Hepatocyte (in vitro differentiated cells): ENCODE measurements around the gene PRCC. TPM values are rescaled to one million over a fixed set of nuclear protein-coding genes. Genes with fewer than 3 reads are reported as not detected.

Experiments
- DNase-seq: peaks from one replicate; pipeline ENCODE4 v3.0.0-alpha.2; 2016; ENCODE audit warnings: low spot score
- H2AFZ ChIP-seq: fragments of 200-600 bp; sonication (generic); 2 replicates; pipeline ENCODE4 v1.6.0; 2016; ENCODE audit warnings: antibody characterized with exemption, mild to moderate bottlenecking
- H3K27ac ChIP-seq: fragments of 200-600 bp; sonication (generic); 2 replicates; pipeline ENCODE4 v1.5.1; 2016; ENCODE audit warnings: mild to moderate bottlenecking
- H3K27me3 ChIP-seq: fragments of 200-600 bp; sonication (generic); 2 replicates; pipeline ENCODE4 v1.6.1; 2016
- H3K36me3 ChIP-seq: fragments of 200-600 bp; sonication (generic); replicated peaks from 2 replicates; pipeline ENCODE4 v1.5.1; 2016; ENCODE audit warnings: low read depth; ENCODE audit not compliant: insufficient read depth
- H3K4me1 ChIP-seq: fragments of 200-600 bp; sonication (generic); 2 replicates; pipeline ENCODE4 v1.5.1; 2016; ENCODE audit warnings: mild to moderate bottlenecking, moderate library complexity; ENCODE audit not compliant: insufficient read depth
- H3K4me2 ChIP-seq: fragments of 200-600 bp; sonication (generic); 2 replicates; pipeline ENCODE4 v1.6.0; 2016
- H3K4me3 ChIP-seq: fragments of 200-600 bp; sonication (generic); 2 replicates; pipeline ENCODE4 v1.5.1; 2016; ENCODE audit warnings: mild to moderate bottlenecking
- H3K79me2 ChIP-seq: fragments of 200-600 bp; sonication (generic); 2 replicates; pipeline ENCODE4 v1.6.0; 2017; ENCODE audit warnings: mild to moderate bottlenecking
- H3K9me2 ChIP-seq: fragments of 200-600 bp; sonication (generic); replicated peaks from 2 replicates; pipeline ENCODE4 v1.6.0; 2017; ENCODE audit warnings: mild to moderate bottlenecking; ENCODE audit not compliant: insufficient read depth
- H3K9me3 ChIP-seq: fragments of 200-600 bp; sonication (generic); 2 replicates; pipeline ENCODE4 v1.5.1; 2016; ENCODE audit warnings: low read depth, mild to moderate bottlenecking
- H4K20me1 ChIP-seq: fragments of 200-600 bp; sonication (generic); 2 replicates; pipeline ENCODE4 v1.6.0; 2016; ENCODE audit warnings: mild to moderate bottlenecking; ENCODE audit not compliant: insufficient read depth, poor library complexity, severe bottlenecking
- EZH2 ChIP-seq: fragments of 200-600 bp; sonication (generic); IDR thresholded peaks from 2 replicates; pipeline ENCODE4 v1.6.1; 2016; ENCODE audit warnings: antibody characterized with exemption, mild to moderate bottlenecking, borderline replicate concordance
- EZH2phosphoT487 ChIP-seq: fragments of 200-600 bp; sonication (generic); IDR thresholded peaks from one replicate; pipeline ENCODE4 v1.6.1; 2018; ENCODE audit warnings: antibody characterized with exemption, mild to moderate bottlenecking, low read depth, moderate library complexity; ENCODE audit not compliant: unreplicated experiment, severe bottlenecking
- WGBS: methylation state at CpG from one replicate; pipeline ENCODE4 v1.1.6; 2016; ENCODE audit warnings: low lambda C conversion rate; ENCODE audit errors: missing lambda C conversion rate; 5-methylcytosine and 5-hydroxymethylcytosine counted together
- polyA plus RNA-seq: library from polyadenylated mRNA; unstranded; fragments of >200 nt; fragmentation: Nextera tagmentation; extraction: Ambion mirVana; gene quantifications from 2 replicates; pipeline ENCODE4 v1.2.1, GENCODE V29; 2016
- total RNA-seq: library from RNA; depleted of rRNA; stranded (reverse); fragments of >200 nt; gene quantifications from 2 replicates; pipeline ENCODE4 v1.2.3, GENCODE V29; 2014
- TF ChIP-seq, protein P1 (sequence below): fragments of 200-600 bp; sonication (generic); IDR thresholded peaks from 2 replicates; pipeline ENCODE4 v1.5.1; 2016; ENCODE audit warnings: antibody characterized with exemption, mild to moderate bottlenecking; ENCODE audit not compliant: poor library complexity

Gene PRCC
- total and polyA plus RNA-seq, 2 experiments from 2014 or later = 35.9 to 108 TPM

DNA sequence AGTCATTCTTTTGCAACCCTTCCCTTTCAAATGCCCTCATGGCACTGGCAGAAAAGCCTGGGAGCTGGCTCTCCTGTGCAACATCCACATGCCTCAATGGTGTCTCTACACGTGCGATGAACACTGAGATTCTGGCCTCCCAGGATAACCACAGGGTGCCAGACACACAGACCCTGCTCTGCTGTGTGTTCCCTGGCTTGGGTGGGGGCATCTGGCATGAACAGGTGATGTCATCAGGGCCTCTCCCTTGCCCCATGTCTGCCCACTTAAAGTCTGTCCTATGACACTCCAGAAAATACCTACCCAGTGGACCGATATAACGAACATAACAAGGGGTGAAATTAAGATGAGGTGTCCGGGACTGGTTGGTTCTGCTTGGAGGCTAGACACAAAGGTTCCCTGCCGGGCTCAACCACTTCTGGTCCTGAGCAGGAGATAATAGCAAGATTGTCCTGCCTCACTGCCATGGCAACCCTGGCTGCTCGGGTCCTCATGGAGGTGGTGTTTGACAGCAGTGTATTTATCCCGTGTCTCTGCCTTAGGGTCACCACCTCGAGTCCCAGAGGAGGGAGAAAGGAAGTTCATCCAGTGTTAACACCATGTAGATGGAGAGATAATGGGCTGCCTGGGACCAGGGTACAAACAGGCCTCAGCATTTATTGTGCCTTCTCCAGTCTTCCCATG lies 72.2 kb downstream of the PRCC start:
- H3K27me3 ChIP-seq = peaks cover 45% of the 10 kb centered on the region
- no peak overlapping the region for H3K4me2 ChIP-seq
- H3K4me3 ChIP-seq = no peak overlapping the region
- no peaks in the 10 kb centered on the region for H3K4me1 ChIP-seq
- no peaks in the 10 kb centered on the region for H4K20me1 ChIP-seq
- no peak overlapping the region for H2AFZ ChIP-seq
- H3K27ac ChIP-seq = no peak overlapping the region
- no peaks in the 10 kb centered on the region for H3K9me2 ChIP-seq
- DNase-seq = no peak
- TF ChIP-seq, protein P1, sequence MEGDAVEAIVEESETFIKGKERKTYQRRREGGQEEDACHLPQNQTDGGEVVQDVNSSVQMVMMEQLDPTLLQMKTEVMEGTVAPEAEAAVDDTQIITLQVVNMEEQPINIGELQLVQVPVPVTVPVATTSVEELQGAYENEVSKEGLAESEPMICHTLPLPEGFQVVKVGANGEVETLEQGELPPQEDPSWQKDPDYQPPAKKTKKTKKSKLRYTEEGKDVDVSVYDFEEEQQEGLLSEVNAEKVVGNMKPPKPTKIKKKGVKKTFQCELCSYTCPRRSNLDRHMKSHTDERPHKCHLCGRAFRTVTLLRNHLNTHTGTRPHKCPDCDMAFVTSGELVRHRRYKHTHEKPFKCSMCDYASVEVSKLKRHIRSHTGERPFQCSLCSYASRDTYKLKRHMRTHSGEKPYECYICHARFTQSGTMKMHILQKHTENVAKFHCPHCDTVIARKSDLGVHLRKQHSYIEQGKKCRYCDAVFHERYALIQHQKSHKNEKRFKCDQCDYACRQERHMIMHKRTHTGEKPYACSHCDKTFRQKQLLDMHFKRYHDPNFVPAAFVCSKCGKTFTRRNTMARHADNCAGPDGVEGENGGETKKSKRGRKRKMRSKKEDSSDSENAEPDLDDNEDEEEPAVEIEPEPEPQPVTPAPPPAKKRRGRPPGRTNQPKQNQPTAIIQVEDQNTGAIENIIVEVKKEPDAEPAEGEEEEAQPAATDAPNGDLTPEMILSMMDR = no peak
- no peaks in the 10 kb centered on the region for H3K79me2 ChIP-seq
- H3K36me3 ChIP-seq = no peaks in the 10 kb centered on the region
- no peaks in the 10 kb centered on the region for H3K9me3 ChIP-seq
- WGBS = 43% methylated on average over 9 of the region's 9 CpGs

DNA sequence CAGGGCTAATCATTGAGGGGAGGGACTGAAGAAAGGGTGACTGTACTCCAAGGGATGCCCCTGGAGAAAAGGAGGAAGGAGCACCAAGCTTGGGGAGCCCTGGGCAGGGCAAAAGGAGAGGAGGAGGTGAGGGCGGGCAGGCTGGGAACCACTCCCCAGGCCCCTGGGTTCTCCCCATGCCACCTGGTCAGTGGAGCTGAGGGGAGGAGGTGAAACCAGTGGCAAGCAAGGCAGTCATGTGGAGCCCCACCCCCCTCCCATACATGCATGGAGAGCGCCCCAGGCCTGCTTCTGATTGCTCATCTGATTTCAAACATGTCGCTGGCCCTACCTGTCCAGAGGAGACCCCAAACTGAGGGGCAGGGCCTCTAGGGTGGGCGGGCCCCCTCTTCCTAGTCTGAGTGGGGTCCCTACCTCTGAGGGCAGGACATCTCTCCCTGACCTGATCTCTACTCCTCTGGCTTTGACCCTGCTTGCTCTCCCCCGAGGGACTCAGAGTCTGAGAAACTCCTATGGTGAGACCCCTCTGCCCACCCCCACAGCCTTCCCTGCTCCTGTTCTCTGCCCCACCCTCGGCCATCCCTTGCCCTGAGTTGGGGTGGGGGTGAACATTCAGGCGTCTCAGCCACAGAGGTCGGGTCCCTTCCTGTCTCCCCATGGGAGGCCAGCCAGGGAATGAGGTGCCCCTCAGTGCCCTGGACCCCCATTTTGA lies 73.0 kb downstream of the PRCC start:
- Histone ChIP-seq H3K27ac (no peak overlapping the region), H4K20me1 (no peaks in the 10 kb centered on the region), H3K9me3 (no peaks in the 10 kb centered on the region), H3K4me1 (no peaks in the 10 kb centered on the region), H3K36me3 (no peaks in the 10 kb centered on the region), H3K9me2 (no peaks in the 10 kb centered on the region), H3K79me2 (no peaks in the 10 kb centered on the region), H3K27me3 (peaks cover 45% of the 10 kb centered on the region), H2AFZ (no peak overlapping the region), H3K4me2 (no peak overlapping the region), H3K4me3 (no peak overlapping the region)
- WGBS = 68% methylated on average over 3 of the region's 8 CpGs
- TF ChIP-seq EZH2 = no peak
- TF ChIP-seq EZH2phosphoT487 = no peak
- TF ChIP-seq, protein P1 = no peak
- no peak for DNase-seq

DNA sequence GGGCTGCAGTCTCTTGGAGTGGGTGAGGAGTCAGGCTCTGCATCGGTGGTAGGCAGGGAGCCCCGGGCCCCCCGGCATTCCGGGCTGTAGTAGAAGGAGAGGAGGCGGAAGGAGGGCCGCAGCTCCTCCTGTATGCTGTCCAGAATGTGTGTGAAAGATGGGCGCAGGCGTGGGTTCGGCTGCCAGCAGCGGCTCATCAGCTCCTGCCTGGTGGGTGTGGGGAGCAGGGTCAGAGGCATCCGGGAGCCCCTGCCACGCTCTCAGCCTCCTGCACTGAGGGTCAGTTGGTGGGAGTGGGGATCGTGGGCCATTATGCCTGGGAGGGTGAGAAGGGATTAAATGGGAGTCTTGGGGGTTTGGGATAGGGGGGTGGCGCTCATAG lies 73.6 kb downstream of the PRCC start:
- no peaks in the 10 kb centered on the region for H4K20me1 ChIP-seq
- DNase-seq = no peak
- no peak overlapping the region for H2AFZ ChIP-seq
- TF ChIP-seq EZH2phosphoT487 (no peak), EZH2 (no peak)
- TF ChIP-seq, protein P1 = no peak
- WGBS = 87% methylated on average over 13 of the region's 14 CpGs
- no peaks in the 10 kb centered on the region for H3K79me2 ChIP-seq
- H3K4me2 ChIP-seq = no peak overlapping the region
- H3K4me1 ChIP-seq = no peaks in the 10 kb centered on the region
- H3K36me3 ChIP-seq = no peaks in the 10 kb centered on the region
- H3K27ac ChIP-seq = no peak overlapping the region
- H3K27me3 ChIP-seq = peaks cover 45% of the 10 kb centered on the region
- no peaks in the 10 kb centered on the region for H3K9me3 ChIP-seq
- no peak overlapping the region for H3K4me3 ChIP-seq
- no peaks in the 10 kb centered on the region for H3K9me2 ChIP-seq
